ENCODE data around the gene ACTL7A. TPM values are rescaled to one million over a fixed set of nuclear protein-coding genes. Genes with fewer than 3 reads are reported as not detected.
A peak's percentile ranks its signal among the peaks of the same experiment; 100 is the strongest.

Gene ACTL7A
- total and polyA plus RNA-seq, 2 of the 13 experiments (the other 11 are each of a cell fraction or from before 2014, with no cell fraction given) = not detected

DNA sequence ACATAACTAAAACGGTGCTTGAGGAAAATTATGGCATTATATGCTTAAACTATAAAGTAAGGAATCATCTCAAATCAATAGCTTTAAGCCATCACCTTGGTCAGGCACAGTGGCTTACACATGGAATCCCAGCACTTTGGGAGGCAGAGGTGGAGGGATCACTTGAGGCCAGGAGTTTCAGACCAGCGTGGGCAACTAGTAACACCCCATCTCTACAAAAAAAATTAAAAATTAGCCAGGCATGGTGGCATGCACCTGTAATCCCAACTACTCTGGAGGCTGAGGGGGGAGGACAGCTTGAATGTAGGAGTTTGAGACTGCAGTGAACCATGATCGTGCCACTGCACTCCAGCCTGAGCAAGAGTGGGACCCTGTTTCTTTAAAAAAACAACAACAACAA is 22.6 kb downstream of the ACTL7A start (continued):
- TF ChIP-seq PRDM4 (CRISPR knock-in tag; IDR thresholded peaks at IDR 0.05; ENCODE audit: borderline replicate concordance) = no peak
- TF ChIP-seq GABPA (IDR thresholded peaks at IDR 0.05; ENCODE audit: low read depth, low read length) = no peak
- TF ChIP-seq GABPA (CRISPR knock-in tag; IDR thresholded peaks at IDR 0.05; ENCODE audit: low read depth) = no peak
- 0 out of 2 replicates have a peak, but pooled peaks have one; percentile 46 for TF ChIP-seq TAF1 (CRISPR knock-in tag; IDR thresholded peaks at IDR 0.05)
- TF ChIP-seq YY1 (IDR thresholded peaks at IDR 0.05; ENCODE audit: insufficient read depth, insufficient replicate concordance, low read depth, low read length) = peak; percentile 9
- TF ChIP-seq MED13 (CRISPR knock-in tag; IDR thresholded peaks at IDR 0.05) = peak; percentile 67; the same call in 1 of the 2 replicates
- peak; percentile 41; the same call in 1 of the 2 replicates for TF ChIP-seq ZMYM4 (CRISPR knock-in tag; IDR thresholded peaks at IDR 0.05)
- TF ChIP-seq PAX8 (CRISPR knock-in tag; IDR thresholded peaks at IDR 0.05; ENCODE audit: borderline replicate concordance) = no peak
- no peak for TF ChIP-seq ISX (CRISPR knock-in tag; conservative IDR thresholded peaks at IDR 0.05)
- TF ChIP-seq CREB3 (CRISPR knock-in tag; IDR thresholded peaks at IDR 0.05) = no peak
- no peak for TF ChIP-seq RARA (CRISPR knock-in tag; IDR thresholded peaks at IDR 0.05)
- TF ChIP-seq ZNF24 (IDR thresholded peaks at IDR 0.05) = no peak
- no peak for TF ChIP-seq NCOA5 (CRISPR knock-in tag; IDR thresholded peaks at IDR 0.05)
- no peak for TF ChIP-seq CBX1 (IDR thresholded peaks at IDR 0.05; ENCODE audit: low read depth)
- TF ChIP-seq, protein P1, sequence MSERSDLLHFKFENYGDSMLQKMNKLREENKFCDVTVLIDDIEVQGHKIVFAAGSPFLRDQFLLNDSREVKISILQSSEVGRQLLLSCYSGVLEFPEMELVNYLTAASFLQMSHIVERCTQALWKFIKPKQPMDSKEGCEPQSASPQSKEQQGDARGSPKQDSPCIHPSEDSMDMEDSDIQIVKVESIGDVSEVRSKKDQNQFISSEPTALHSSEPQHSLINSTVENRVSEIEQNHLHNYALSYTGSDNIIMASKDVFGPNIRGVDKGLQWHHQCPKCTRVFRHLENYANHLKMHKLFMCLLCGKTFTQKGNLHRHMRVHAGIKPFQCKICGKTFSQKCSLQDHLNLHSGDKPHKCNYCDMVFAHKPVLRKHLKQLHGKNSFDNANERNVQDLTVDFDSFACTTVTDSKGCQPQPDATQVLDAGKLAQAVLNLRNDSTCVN (CRISPR knock-in tag; IDR thresholded peaks at IDR 0.05; ENCODE audit: borderline replicate concordance) = no peak
- no peak for TF ChIP-seq ZNF207 (IDR thresholded peaks at IDR 0.05; ENCODE audit: borderline replicate concordance)
- no peak for TF ChIP-seq TFAP4 (IDR thresholded peaks at IDR 0.05; ENCODE audit: borderline replicate concordance, low read depth)
- TF ChIP-seq, protein P2, sequence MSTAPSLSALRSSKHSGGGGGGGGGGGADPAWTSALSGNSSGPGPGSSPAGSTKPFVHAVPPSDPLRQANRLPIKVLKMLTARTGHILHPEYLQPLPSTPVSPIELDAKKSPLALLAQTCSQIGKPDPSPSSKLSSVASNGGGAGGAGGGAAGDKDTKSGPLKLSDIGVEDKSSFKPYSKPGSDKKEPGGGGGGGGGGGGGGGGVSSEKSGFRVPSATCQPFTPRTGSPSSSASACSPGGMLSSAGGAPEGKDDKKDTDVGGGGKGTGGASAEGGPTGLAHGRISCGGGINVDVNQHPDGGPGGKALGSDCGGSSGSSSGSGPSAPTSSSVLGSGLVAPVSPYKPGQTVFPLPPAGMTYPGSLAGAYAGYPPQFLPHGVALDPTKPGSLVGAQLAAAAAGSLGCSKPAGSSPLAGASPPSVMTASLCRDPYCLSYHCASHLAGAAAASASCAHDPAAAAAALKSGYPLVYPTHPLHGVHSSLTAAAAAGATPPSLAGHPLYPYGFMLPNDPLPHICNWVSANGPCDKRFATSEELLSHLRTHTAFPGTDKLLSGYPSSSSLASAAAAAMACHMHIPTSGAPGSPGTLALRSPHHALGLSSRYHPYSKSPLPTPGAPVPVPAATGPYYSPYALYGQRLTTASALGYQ (CRISPR knock-in tag; IDR thresholded peaks at IDR 0.05) = no peak
- no peak for TF ChIP-seq EHMT2 (IDR thresholded peaks at IDR 0.05; ENCODE audit: borderline replicate concordance, low read depth, low read length)
- 0 out of 2 replicates have a peak, but pooled peaks have one; percentile 24 for TF ChIP-seq TFDP2 (CRISPR knock-in tag; IDR thresholded peaks at IDR 0.05)
- TF ChIP-seq ZNF367 (CRISPR knock-in tag; IDR thresholded peaks at IDR 0.05; ENCODE audit: borderline replicate concordance) = no peak
- no peak for TF ChIP-seq ERF (CRISPR knock-in tag; IDR thresholded peaks at IDR 0.05)
- TF ChIP-seq ZNF343 (CRISPR knock-in tag; IDR thresholded peaks at IDR 0.05) = no peak
- TF ChIP-seq MAX (IDR thresholded peaks at IDR 0.05) = peak; percentile 56

All from HepG2 (cell line).